ENCODE data around the gene DESI2. TPM values are rescaled to one million over a fixed set of nuclear protein-coding genes. Genes with fewer than 3 reads are reported as not detected.

Gene DESI2
- total RNA-seq, 1 donor = 42.0 TPM

GRCh38 chr1:244704107-244704506 is 51.2 kb downstream of the DESI2 start:
- peaks cover 24% of the 10 kb centered on the region for H3K36me3 ChIP-seq (ENCODE audit: insufficient read depth, low read length)
- H3K4me2 ChIP-seq (ENCODE audit: insufficient read depth, low read length) = no peak overlapping the region
- no peak for TF ChIP-seq CTCF (IDR thresholded peaks at IDR 0.05; ENCODE audit: extremely low read depth, low read depth, low read length)
- H4K20me1 ChIP-seq (ENCODE audit: insufficient read depth, low read length) = no peaks in the 10 kb centered on the region
- no peaks in the 10 kb centered on the region for H3K27me3 ChIP-seq (ENCODE audit: insufficient read depth, low read length)
- H3K9me3 ChIP-seq (ENCODE audit: low read depth, low read length) = no peaks in the 10 kb centered on the region
- H3K4me3 ChIP-seq (ENCODE audit: insufficient read depth, low read length) = no peak overlapping the region
- no peak overlapping the region for H3K27ac ChIP-seq (ENCODE audit: low read depth, low read length)
- DNase-seq (ENCODE audit: insufficient read length, low spot score, missing footprints) = no peak
- H3K79me2 ChIP-seq (ENCODE audit: insufficient read depth, low read length) = no peaks in the 10 kb centered on the region
- no peak overlapping the region for H2AFZ ChIP-seq (ENCODE audit: low read length)
- no peaks in the 10 kb centered on the region for H3K4me1 ChIP-seq (ENCODE audit: insufficient read depth, low read length)

- TF ChIP-seq CTCF (IDR thresholded peaks at IDR 0.05; ENCODE audit: extremely low read depth, low read depth, low read length) = no peak
- Histone ChIP-seq H3K4me1 (ENCODE audit: insufficient read depth, low read length) (no peaks in the 10 kb centered on the region), H3K36me3 (ENCODE audit: insufficient read depth, low read length) (peaks cover 13% of the 10 kb centered on the region), H3K27me3 (ENCODE audit: insufficient read depth, low read length) (no peaks in the 10 kb centered on the region), H3K9me3 (ENCODE audit: low read depth, low read length) (no peaks in the 10 kb centered on the region), H2AFZ (ENCODE audit: low read length) (no peak overlapping the region), H3K79me2 (ENCODE audit: insufficient read depth, low read length) (no peaks in the 10 kb centered on the region), H3K27ac (ENCODE audit: low read depth, low read length) (no peak overlapping the region), H3K4me2 (ENCODE audit: insufficient read depth, low read length) (no peak overlapping the region), H3K4me3 (ENCODE audit: insufficient read depth, low read length) (no peak overlapping the region), H4K20me1 (ENCODE audit: insufficient read depth, low read length) (no peaks in the 10 kb centered on the region)
- DNase-seq (ENCODE audit: insufficient read length, low spot score, missing footprints) = no peak
Observed at GRCh38 chr1:244705261-244706234, 52.6 kb downstream of the DESI2 start.

GRCh38 chr1:244709076-244709475 is 56.1 kb downstream of the DESI2 start:
- TF ChIP-seq CTCF (IDR thresholded peaks at IDR 0.05; ENCODE audit: extremely low read depth, low read depth, low read length) = no peak
- Histone ChIP-seq H3K9me3 (ENCODE audit: low read depth, low read length) (no peaks in the 10 kb centered on the region), H2AFZ (ENCODE audit: low read length) (no peak overlapping the region), H3K4me2 (ENCODE audit: insufficient read depth, low read length) (no peak overlapping the region), H4K20me1 (ENCODE audit: insufficient read depth, low read length) (no peaks in the 10 kb centered on the region), H3K36me3 (ENCODE audit: insufficient read depth, low read length) (peaks cover 12% of the 10 kb centered on the region), H3K4me1 (ENCODE audit: insufficient read depth, low read length) (no peaks in the 10 kb centered on the region), H3K79me2 (ENCODE audit: insufficient read depth, low read length) (no peaks in the 10 kb centered on the region), H3K27ac (ENCODE audit: low read depth, low read length) (no peak overlapping the region), H3K27me3 (ENCODE audit: insufficient read depth, low read length) (no peaks in the 10 kb centered on the region), H3K4me3 (ENCODE audit: insufficient read depth, low read length) (no peak overlapping the region)
- no peak for DNase-seq (ENCODE audit: insufficient read length, low spot score, missing footprints)

Data from osteoblast (primary cell).